HL-60 (cell line): Measurements from ENCODE around the gene KLF6.

Source experiments
- DNase-seq, 2 experiments: peaks; one replicate each; pipeline ENCODE4 v3.0.0-alpha.2; 2010 to 2020; ENCODE audit warnings: low read depth in 1 of 2, low spot score in 1 of 2
- H3K27ac ChIP-seq: fragments of 250-450 bp; sonication (Bioruptor Pico); replicated peaks from 2 replicates; pipeline ENCODE4 v1.5.1; 2020; ENCODE audit warnings: mild to moderate bottlenecking, moderate library complexity
- H3K27me3 ChIP-seq: fragments of 250-450 bp; sonication (Bioruptor Pico); 2 replicates; pipeline ENCODE4 v1.5.1; 2021; ENCODE audit warnings: mild to moderate bottlenecking, moderate library complexity; ENCODE audit not compliant: insufficient read depth, poor library complexity, severe bottlenecking
- H3K4me3 ChIP-seq: replicated peaks from 2 replicates; pipeline ENCODE4 v1.5.1; 2011; ENCODE audit warnings: mild to moderate bottlenecking, control low read depth, low read length; ENCODE audit not compliant: insufficient read depth
- CTCF ChIP-seq: IDR thresholded peaks from one replicate; pipeline ENCODE4 v1.5.1; 2011; ENCODE audit warnings: low read length, control low read depth, inconsistent platforms; ENCODE audit not compliant: insufficient read depth
- GABPA ChIP-seq: IDR thresholded peaks from 2 replicates; pipeline ENCODE4 v1.6.1; 2012; ENCODE audit warnings: low read depth
- POLR2AphosphoS5 ChIP-seq: IDR thresholded peaks from 2 replicates; pipeline ENCODE4 v1.6.1; 2012; ENCODE audit warnings: low read depth
- REST ChIP-seq: IDR thresholded peaks from 2 replicates; pipeline ENCODE4 v1.6.1; 2012; ENCODE audit warnings: low read depth; ENCODE audit not compliant: insufficient replicate concordance
- SPI1 ChIP-seq: IDR thresholded peaks from 2 replicates; pipeline ENCODE4 v1.6.1; 2012; ENCODE audit warnings: low read depth, mild to moderate bottlenecking, borderline replicate concordance

KLF6 gene

DNA sequence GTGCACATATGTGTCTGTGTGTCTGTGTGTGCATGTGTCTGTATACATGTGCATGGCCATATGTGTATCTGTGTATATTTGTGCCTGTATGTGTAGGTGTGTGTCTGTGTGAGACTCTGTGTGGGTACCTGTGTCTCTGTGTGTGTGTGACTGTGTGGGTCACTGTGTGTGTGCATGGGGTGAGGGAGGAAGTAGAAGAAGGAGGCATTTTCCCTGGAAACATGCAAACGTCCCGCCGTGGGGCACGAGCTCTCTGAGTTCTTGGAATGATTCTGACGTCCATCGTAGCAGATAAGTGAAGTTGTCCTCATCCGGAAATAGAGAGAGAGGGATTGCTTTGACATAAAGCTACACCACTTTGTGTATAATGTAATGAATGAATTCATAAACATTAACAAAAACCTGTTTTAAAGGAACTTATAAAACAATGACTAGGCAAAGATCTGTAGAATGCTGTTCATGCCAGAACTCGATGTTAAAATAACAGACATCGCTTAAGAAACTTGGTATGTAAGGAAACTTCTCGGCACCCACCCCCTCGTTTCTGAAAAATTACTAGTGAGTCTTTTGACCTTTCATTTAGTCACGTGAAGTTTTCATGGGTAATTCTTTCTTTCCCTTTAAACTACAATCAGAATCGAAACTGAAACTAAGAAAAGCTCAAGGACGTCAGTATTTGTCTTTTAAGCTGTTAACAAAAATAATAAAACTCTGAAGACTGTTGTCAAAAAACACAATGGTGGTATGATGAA lies 43.6 kb upstream of the KLF6 start:
- TF ChIP-seq GABPA (no peak), POLR2AphosphoS5 (no peak), SPI1 (no peak), CTCF (no peak), REST (no peak)
- no peak for DNase-seq
- H3K4me3 ChIP-seq = peak overlapping the region; percentile 12; the same call in 1 of the 2 replicates
- no peaks in the 10 kb centered on the region for H3K27me3 ChIP-seq
- H3K27ac ChIP-seq = peak overlapping the region; percentile 47

DNA sequence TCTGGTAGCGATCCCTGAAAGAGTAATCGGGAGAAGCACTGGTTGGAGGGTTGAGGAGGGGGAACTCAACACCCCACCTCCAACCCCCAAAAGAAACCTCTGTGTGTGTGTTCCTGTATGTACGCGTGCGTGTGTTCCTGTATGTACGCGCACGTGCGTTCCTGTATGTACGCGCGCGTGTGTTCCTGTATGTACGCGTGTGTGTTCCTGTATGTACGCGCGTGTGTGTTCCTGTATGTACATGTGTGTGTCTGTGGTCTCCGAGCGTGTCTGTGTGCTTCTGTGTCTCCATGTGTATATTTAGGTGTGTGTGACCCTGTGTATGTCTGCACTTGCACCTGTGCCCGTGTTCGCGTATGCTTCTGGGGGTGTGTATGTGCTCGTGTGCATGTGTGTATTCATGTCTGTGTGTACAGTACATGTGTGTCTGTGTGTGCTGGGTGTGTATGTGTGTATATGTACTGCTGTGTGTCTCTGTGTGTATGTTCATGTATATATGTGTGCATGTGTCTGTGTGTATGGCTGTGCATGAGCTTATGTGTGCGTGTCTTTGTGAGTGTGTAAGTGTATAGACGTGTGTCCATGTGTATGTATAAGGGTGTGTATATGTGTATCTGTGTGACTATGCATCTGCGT lies 42.9 kb upstream of the KLF6 start:
- no peak overlapping the region for H3K4me3 ChIP-seq
- H3K27me3 ChIP-seq = no peaks in the 10 kb centered on the region
- H3K27ac ChIP-seq = no peak overlapping the region
- TF ChIP-seq REST (no peak), CTCF (no peak), SPI1 (no peak), GABPA (no peak), POLR2AphosphoS5 (no peak)
- DNase-seq = no peak

- DNase-seq = no peak
- no peak overlapping the region for H3K27ac ChIP-seq
- H3K27me3 ChIP-seq = no peaks in the 10 kb centered on the region
- TF ChIP-seq SPI1 (no peak), CTCF (no peak), GABPA (no peak), REST (no peak), POLR2AphosphoS5 (no peak)
- no peak overlapping the region for H3K4me3 ChIP-seq
Measured at GRCh38 chr10:3827266-3827665, 42.3 kb upstream of the KLF6 start.
